HG03442 (cell line): ENCODE measurements around the gene PDZD4.

ENCODE experiments used
- ATAC-seq: cut with Tn5 transposase; IDR thresholded peaks from one replicate; pipeline ENCODE4 v1.9.1; 2021; ENCODE audit warnings: mild to moderate bottlenecking, moderate library complexity; ENCODE audit not compliant: unreplicated experiment

PDZD4 gene

DNA sequence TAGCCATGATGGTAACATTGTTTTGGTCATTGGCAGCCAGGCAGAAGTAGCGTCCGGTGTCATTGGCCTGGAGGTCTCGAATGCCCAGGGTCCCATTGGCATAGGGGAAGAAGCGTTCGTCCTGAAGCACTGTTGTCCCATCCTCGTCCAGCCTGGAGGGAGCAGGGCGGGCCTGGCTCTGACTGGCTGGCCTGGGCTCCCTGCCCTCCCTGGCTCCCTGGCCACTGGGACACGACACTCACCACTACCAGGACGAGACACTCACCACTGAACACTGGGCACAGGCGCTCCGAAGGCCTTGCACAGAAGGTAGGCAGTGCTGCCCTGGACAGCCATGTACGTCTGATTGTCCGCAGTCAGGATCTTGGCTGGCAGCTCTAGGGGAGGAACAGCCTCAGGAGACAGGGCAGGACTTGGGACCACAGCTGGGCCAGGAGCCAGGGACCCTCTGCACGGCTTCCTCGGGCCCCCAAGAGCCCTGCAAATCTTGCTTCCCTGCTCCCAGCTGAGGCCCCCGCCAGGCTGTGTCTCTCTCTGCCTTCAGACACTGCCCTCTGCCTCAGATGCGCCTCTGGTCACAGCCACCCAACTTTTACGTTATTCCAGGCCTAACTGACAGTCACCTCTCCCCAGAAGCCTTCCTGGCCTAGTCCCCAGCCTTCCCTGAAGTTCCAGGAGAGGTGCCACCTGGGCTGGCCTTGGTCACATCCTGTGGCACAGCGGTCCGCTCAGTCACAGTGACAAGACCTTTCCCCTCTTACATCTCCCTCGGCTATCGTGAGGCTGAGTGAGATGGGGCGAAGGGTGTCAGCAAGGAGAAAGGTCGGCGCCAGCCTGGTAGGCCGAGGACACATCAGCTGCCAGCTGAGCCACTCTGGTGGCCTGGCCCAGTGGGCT lies 38.5 kb upstream of the PDZD4 start:
- ATAC-seq = no peak

DNA sequence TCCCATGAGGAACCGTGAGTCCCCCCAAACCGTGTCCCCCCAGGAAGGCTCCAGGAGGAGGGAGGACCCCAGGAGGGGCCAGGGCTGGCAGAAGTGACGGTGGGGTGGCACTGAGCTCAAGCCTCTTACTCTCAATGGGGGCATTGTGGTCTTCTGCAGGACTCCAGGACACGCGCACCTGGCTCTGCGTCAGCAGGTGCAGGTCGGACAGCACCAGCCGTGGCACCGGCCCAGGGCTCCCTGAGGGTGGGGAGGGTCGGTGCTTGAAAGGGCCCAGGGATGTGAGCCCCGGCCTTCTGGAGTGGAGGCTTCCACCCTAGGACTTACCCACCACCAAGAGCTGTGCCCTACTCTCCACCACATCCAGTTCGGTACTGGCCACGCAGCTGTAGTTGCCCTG lies 37.3 kb upstream of the PDZD4 start:
- ATAC-seq = no peak

DNA sequence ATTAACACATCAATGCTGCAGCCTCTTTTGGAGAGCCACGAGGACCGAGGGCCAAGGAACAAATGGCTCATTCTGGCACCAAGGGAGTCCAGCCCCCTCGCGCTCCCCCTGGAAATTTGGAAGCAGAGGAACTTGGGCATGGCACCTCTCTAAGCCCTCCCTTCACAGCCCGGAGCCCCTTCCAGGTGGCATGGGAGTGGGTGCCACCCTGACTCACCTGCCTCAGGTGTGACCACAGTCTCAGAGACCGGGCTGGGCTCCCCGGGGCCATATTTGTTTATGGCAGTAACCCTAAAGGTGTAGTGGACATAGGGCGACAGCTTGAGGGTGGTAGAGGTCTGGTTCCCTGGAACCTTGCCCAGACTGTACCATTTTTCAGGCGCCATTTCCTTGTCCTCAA lies 36.8 kb upstream of the PDZD4 start:
- ATAC-seq = no peak

DNA sequence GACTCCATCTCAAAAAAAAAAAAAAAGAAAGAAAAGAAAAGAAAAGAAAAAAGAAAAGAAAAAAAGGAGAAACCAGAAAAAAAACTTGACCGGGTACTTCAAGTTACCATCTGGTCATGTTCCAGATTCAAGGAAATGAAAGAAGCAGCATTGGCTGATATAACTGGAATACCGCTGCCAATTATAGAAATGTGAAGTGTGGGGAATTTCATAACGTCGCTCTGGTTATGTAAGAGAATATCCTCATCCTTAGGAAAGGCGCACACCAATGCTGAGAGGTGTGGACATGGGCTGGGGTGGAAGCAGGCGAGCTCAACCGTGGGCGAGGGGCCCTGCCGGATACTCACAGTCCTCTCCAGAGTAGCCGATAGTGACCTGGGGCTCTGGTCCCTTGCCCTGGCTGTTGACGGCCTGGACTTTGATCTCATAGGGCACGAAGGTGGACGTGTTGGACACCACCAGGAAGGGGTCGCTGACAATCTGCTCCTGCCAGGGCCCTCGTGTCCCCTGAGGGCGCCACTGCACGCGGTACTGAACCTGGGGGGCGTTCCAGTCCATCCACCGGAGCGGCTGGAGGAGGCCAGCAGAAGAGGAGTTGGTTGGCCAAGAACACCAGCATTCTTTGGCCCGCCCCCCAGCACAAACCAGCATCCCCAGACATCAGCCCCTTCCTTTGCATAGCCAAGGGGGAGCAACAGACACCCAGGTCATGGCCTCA lies 36.1 kb upstream of the PDZD4 start:
- no peak for ATAC-seq

DNA sequence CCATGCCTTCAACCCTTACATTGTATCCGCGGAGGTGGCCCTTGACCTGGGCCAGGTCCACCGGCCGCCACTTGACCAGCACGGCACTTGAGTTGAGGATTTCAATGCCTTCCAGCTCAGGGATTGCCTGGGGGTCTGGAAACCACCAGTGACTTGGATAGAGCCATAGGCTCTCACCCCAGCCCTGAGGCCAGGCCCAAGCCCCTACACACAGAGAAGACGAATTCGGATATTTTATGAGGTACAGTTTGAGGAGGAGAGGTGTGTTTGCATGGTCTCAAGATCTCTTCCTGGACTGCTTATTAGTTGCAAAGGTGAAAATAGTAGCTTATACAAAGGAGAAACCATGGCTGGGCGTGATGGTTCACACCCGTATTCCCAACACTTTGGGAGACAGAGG lies 35.3 kb upstream of the PDZD4 start:
- ATAC-seq = no peak

DNA sequence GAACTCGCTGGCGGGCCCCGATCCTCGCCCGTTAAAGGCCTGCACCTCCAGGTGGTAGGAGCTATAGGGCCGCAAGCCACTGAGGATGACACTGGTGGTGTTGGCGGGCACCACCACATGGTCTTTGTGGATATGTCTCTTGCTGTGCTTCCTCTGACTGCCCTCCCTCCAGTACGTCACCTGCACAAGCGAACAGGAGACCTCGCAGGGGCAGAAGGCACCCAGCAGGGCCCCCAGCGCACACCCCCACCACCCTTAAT lies 34.9 kb upstream of the PDZD4 start:
- no peak for ATAC-seq

DNA sequence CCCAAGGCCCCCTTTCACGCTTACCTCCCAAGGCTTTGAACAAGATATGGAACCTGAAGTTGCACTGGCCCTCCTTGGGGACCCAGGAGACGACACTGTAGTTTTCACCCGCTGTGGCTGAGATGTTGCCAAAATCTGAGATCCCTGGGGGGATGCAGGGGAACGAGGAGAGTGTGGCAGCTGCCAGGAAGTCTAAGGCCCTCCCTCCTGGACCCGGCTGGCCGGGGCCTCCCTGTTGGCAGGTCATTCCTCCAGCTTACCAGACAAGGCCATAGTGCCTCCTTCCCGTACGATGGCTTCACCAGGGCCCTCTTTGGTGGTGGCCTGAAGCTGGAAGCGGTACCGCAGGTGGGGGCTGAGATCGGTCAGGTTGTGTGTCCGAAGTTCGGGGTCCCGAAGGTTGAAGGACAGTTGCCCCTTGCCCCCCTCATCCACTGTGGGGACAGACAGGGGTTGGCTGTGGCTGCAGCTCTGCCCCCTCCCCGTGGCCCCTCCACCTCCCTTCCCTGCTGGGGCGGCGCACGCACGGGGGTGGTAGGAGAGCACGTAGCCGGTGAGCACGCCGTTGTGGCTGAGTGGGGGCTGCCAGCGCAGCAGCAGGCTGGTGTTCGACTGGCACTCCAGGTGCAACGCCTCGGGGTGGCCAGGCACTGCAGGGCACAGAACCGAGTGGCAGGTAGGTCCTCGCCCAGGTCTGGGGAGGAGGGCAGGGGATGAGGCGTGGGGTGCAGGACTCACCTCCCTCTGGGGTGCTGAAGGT lies 34.4 kb upstream of the PDZD4 start:
- ATAC-seq = no peak

DNA sequence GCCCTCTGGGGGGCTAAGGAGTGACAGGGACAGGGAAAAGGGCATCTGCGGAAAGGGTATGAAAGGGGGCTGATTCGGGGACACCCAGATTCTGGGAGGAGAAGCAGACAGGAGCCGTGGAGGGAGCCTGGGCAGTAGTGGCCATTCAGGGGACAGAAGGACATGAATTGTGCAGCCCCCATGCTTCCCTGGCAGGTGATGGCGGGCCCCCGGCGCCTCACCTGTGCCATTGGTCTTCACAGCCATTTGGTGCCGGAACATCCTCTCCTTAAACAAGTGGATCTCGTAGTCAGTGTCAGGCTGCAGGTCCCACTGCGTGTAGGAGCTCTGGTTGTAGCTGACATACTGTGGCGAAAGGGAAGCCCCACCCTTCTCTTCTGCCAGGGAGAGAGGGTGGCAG lies 33.8 kb upstream of the PDZD4 start:
- ATAC-seq = no peak

DNA sequence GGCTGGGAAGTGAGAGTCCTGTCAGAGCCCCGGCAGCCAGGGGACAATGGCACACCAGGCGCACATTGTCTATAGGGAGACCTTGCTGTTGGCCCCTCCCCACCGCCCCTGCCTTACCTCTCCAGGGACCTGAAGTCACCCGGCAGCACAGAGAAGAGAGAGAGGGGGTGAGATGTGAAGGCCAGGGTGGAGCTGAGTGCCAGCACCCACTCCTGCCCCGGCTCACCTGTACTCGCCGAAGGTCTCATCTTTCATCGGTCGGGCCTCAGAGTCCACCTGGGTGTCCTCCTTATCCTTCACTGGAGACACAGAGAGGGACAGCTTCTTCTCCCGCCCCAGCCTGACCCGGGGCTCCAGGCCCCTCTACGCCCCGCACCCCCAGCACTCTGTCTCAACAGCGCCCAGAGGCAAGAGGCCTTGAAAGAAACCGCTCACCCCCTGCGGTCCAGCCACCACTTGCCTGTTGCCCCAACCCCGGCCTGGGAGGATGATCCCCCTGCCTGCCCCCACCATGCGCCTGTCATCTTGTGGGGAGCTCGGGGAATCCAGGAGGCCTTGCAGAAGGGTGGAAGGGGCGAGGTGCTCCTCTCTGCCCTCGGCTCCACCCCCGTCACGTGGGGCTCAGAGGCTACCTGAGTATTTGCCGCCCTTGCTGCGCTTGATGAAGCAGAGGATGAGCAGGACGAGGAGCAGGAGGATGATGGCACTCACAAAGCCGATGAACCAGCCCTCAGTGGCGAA lies 33.1 kb upstream of the PDZD4 start:
- no peak for ATAC-seq

DNA sequence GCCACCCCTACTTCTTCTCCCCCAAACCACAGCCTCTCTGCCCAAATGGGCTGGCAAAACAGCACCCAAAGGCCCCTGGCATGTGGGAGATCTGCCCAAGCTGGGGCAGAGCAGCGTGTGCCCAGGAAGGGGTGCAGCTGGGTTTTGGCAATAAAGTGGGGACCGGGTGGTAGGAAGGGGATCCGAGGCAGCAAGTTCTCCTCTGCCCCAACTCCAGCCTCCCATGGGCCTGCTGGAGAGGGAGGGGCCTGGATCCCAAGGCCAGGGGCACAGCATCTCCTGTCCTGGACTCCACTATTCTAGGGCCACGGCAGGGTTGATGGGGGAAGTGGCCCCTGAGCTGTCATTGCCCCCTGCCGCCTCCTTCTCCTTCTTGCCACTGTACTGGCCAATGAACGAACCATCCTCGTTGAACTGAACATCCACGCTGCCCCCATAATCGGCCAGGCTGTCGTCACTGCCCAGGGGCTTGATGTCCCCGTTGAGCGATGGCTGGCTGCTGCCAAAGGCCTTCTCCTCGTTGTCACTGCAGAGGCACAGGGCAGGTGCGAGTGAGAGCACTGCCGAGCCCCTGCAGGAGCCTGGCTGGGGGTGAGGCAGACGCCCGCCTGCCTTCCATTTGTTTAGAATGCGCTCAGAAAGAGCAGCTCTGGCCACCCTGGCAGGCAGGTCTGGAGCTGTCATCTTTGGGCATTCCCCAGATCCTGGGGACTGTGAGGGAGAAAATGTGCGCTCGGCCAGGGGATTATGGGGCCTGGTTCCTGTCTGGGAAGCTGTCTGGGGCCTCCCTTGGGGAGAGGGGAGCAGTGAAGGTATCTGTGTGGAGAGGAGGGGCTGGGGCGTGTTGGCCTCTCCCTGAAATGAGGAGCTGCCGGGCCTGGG lies 32.3 kb upstream of the PDZD4 start:
- no peak for ATAC-seq

DNA sequence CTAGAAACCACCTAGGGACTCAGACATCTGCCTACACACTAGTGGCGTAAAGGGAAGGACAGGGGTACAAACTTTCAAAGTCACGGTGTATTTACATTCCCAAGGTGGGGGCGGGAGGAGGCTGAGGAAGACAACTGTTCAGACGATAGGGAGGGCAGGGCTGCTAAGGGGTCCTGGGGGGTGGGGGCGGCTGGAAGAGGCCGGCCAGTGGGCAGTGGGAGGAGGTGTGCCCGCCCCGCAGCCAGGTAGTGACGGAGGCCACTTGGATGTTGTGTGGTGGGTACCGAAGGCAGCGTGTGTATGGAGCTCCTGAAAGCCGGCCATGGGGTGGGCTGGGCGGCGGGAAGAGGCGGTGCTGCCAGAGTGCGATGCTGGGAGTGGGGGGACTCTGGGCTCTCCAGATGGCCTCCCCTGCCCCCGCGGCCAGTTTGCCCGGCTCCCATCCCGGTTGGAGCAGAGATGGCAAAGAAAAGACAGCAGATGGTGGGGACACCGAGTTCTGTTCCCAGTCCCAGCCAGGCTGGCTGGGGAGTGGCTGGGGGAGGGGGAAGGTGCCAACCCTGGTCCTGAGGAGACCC lies 31.5 kb upstream of the PDZD4 start:
- no peak for ATAC-seq

DNA sequence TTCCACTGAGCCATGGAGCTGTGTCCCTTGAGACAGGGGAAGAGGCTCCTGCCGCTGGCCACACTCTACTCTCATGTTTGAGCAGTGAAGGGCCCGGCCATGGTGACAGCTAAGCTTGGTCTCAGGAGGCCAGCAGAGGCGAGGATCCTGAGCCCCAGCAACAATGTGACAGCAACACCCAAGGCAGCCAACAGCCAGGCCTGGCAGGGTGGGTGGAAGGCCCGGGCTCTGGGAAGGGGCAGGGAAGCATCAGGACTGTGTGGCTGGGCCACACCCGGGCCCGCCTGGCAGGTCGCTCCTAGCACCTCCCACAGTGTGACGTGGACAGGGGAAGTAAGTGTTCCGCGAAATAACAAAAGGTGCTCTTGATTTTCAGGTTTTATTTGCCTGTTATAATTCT lies 30.8 kb upstream of the PDZD4 start:
- no peak for ATAC-seq

DNA sequence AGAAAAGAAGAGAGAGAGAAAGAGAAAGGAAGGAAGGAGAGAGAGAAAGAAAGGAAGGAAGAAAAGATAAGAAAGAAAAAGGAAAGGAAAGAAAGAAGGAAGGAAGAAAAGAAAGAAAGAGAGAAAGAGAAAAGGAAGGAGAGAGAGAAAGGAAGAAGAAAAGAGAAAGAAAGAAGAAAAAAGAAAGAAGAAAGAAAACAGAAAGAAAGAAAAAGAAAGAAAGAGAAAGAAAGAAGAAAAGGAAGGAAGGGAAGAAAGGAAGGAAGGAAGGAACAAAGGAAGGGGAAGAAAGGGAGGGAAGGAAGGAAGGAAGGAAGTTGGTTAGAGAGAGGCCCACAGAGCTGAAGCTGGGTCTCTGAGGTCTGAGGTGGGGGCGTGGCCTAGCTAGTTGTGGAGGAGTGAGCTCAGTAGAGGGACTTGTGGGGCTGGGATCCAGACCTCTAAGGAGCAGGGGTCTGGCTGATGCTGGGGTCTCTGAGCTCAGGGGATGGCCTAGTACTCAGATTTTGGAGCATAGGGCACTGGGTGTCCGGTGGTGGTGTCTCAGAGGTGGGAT lies 27.1 kb upstream of the PDZD4 start:
- no peak for ATAC-seq

DNA sequence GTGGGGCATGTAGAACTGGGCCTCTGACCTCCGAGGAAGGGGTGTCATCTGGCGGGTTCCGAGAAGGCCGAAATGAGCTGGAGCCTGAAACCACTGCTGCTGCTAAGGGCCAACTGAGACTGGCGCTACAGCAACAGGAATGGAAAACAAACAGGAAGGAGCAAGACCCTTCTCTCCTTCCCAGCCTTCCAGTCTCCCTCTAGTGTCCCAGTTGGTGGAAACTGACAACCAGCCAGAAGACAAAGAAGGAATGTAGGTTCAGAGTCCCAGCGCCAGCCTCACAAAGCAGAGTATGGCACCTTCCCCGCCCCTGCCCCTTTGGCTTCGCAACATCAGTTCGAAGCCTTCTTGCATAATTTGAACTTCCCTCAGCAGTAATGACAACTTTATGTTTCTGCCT lies 24.4 kb upstream of the PDZD4 start:
- ATAC-seq = no peak

DNA sequence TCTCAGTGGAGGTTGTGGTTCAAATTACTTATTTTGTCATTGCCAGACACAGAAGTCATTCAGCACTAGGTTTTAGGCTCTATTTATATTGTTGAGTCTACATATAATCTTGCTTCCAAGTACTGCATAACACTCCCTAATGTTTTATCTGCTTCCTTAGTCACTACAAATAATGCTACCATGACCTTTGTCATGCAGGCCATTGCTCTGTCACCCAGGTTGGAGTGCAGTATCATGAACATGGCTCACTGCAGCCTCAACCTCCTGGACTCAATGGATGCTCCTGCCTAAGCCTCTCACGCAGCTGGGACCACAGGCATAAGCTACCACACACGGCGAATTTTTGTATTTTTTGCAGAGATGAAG lies 23.5 kb upstream of the PDZD4 start:
- no peak for ATAC-seq

DNA sequence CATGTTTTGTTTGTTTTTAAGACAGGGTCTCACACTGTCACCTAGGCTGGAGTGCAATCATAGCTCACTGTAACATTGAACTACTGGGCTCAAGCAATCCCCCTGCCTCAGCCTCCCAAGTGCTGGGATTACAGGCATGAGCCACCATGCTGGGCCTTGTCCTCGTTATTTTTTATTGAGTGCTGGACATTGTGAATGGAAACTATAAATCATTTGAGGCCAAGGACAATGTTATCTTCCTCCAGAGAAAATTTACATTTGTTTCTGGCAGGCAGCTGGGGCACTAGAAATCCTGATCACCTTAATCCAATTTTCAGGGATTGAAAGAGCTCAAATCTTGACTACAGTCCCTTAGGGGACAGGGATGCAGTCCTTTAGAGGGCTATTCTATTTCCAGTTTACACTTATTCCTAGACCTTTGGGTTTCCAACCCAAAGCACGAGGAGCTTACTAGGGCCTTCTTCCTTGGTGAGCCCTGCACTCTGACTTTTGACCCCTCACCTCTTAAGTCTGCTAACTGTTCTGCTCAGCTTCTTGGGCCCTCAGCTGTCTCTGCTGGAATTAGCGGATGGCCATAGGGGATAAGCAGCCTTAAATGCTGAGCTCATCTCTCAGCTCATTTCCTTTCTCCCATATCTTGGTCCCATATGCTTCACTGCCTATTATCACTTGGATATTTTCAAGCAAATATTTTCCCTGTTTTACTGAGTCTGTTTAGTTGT lies 23.0 kb upstream of the PDZD4 start:
- ATAC-seq = no peak

DNA sequence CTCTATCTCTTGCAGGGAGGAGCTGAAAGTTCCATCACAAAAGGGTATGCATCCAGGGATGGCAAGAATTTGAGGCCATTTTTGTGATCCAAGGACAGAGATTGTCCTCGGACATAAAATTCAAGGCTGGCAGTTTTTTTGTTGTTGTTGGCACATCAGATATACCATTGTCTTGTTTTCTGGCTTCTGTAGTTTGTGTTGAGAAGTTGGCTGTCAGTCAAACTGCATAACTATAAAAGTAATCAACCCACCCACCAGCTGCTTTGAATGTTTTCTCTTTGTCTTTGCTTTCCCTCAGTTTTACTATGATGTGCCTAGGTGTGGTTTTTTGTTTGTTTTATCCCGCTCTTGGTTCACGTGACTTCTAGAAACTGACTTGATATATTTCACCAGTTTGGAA lies 21.6 kb upstream of the PDZD4 start:
- no peak for ATAC-seq

DNA sequence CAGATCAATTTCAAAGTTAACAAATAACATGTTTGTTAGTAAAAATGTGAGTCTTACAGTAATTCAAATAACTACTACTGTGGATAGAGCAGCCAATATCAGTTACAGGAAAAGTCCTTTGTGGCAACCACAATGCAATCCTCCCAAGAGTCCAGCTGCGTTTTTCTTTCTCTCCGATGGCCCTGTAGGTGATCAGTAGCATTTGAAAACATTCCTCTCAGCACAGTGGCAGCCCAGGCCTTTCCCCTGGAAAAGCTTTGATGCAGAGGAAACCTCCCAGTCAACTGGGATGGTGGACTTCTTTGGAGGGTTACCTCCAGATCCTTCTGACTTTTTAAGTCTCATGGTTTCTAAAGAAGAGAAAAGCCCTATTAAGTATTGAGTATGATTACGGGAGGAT lies 18.0 kb upstream of the PDZD4 start:
- no peak for ATAC-seq

DNA sequence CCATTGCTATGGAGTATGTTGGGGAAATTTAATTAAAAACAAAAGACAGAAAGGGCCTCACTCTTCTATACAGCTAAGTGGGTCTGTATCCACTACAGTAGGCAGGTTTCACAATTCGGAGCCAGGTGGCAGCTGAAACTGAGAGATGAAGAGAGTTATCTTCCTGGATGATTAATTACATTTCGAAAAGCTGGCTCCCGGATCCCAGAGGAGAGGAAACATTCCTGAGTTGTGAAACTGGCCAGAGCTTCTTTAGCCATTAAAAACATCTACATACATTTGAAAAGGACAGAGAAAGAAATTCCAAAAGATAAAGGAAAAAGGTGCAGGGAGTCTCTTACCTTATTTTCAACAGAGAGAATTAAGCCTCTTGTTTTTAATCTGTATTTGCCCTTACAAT lies 15.5 kb upstream of the PDZD4 start:
- no peak for ATAC-seq
